HEK293T (cell line): ENCODE results near the gene CD82.

Source experiments
- FOXK2 ChIP-seq: fragments of 450-650 bp; IDR thresholded peaks from 2 replicates; pipeline ENCODE4 v1.6.1; 2016; ENCODE audit warnings: mild to moderate bottlenecking
- TARDBP ChIP-seq: fragments of 450-650 bp; IDR thresholded peaks from 2 replicates; pipeline ENCODE4 v1.6.1; 2016

GRCh38 chr11:44624761-44625221 lies 59.3 kb downstream of the CD82 start:
- TF ChIP-seq TARDBP (no peak), FOXK2 (no peak)
